ENCODE results near the gene OSBP2.

Gene OSBP2

GRCh38 chr22:30947173-30947815 is 252.6 kb downstream of the OSBP2 start:
- FAIRE-seq (no peak), DNase-seq (ENCODE audit: insufficient read length, low spot score) (no peak)
- no peak for TF ChIP-seq POLR2A (IDR thresholded peaks at IDR 0.05; ENCODE audit: low read depth, low read length)

- DNase-seq (ENCODE audit: insufficient read length, low spot score) = no peak
- FAIRE-seq = no peak
- no peak for TF ChIP-seq POLR2A (IDR thresholded peaks at IDR 0.05; ENCODE audit: low read depth, low read length)
These were observed 253.3 kb downstream of the OSBP2 start for GRCh38 chr22:30947816-30948454.

GRCh38 chr22:30948930-30949342 is 254.3 kb downstream of the OSBP2 start:
- FAIRE-seq (no peak), DNase-seq (ENCODE audit: insufficient read length, low spot score) (no peak)
- no peak for TF ChIP-seq POLR2A (IDR thresholded peaks at IDR 0.05; ENCODE audit: low read depth, low read length)

- no peak for TF ChIP-seq POLR2A (IDR thresholded peaks at IDR 0.05; ENCODE audit: low read depth, low read length)
- DNase-seq (ENCODE audit: insufficient read length, low spot score) (no peak), FAIRE-seq (no peak)
These were observed 255.4 kb downstream of the OSBP2 start for GRCh38 chr22:30949934-30950660.

- FAIRE-seq (no peak), DNase-seq (ENCODE audit: insufficient read length, low spot score) (no peak)
- TF ChIP-seq POLR2A (IDR thresholded peaks at IDR 0.05; ENCODE audit: low read depth, low read length) = no peak
These were observed 258.5 kb downstream of the OSBP2 start for GRCh38 chr22:30953206-30953605.

GRCh38 chr22:30955153-30955552 is 260.5 kb downstream of the OSBP2 start:
- DNase-seq (ENCODE audit: insufficient read length, low spot score) (no peak), FAIRE-seq (no peak)
- no peak for TF ChIP-seq POLR2A (IDR thresholded peaks at IDR 0.05; ENCODE audit: low read depth, low read length)
